Vagina (tissue), 2 donors: ENCODE data around the gene CHPF.

Source experiments
- POLR2AphosphoS5 ChIP-seq, 2 donors: sonication (generic); formaldehyde crosslinking; IDR thresholded peaks; one replicate each; pipeline ENCODE4 v1.9.0; 2017; ENCODE audit warnings: antibody characterized with exemption in 2 of 2, mild to moderate bottlenecking in 2 of 2, low read depth in 1 of 2; ENCODE audit not compliant: insufficient read depth in 1 of 2
- TF ChIP-seq, protein P1 (sequence below), 3 experiments: fragments of 450-650 bp in 2 of 3; fragments of 200-600 bp in 1 of 3; sonication (generic) in 1 of 3; IDR thresholded peaks; one replicate each; pipeline ENCODE4 v1.5.1; 2017 to 2019; ENCODE audit warnings: antibody characterized with exemption in 3 of 3, mild to moderate bottlenecking in 2 of 3, moderate library complexity in 2 of 3

GRCh38 chr2:219527076-219527394 is 16.6 kb downstream of the CHPF start:
- TF ChIP-seq POLR2AphosphoS5 (IDR thresholded peaks at IDR 0.05; ENCODE audit: insufficient read depth in 1 of 2, low read depth in 1 of 2) = no peak
- TF ChIP-seq, protein P1, sequence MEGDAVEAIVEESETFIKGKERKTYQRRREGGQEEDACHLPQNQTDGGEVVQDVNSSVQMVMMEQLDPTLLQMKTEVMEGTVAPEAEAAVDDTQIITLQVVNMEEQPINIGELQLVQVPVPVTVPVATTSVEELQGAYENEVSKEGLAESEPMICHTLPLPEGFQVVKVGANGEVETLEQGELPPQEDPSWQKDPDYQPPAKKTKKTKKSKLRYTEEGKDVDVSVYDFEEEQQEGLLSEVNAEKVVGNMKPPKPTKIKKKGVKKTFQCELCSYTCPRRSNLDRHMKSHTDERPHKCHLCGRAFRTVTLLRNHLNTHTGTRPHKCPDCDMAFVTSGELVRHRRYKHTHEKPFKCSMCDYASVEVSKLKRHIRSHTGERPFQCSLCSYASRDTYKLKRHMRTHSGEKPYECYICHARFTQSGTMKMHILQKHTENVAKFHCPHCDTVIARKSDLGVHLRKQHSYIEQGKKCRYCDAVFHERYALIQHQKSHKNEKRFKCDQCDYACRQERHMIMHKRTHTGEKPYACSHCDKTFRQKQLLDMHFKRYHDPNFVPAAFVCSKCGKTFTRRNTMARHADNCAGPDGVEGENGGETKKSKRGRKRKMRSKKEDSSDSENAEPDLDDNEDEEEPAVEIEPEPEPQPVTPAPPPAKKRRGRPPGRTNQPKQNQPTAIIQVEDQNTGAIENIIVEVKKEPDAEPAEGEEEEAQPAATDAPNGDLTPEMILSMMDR (IDR thresholded peaks at IDR 0.05) = no peak
